CD14-positive monocyte (primary cell): ENCODE measurements around the gene ARFGAP1. TPM values are rescaled to one million over a fixed set of nuclear protein-coding genes. Genes with fewer than 3 reads are reported as not detected.

Source experiments
- DNase-seq, 3 donors: peaks; one replicate each; pipeline ENCODE4 v3.0.0-alpha.2; 2011 to 2022
- H2AFZ ChIP-seq: 2 replicates; pipeline ENCODE4 v1.6.0; 2012; ENCODE audit warnings: mild to moderate bottlenecking, low read depth, low read length, inconsistent platforms; ENCODE audit not compliant: insufficient read depth, poor library complexity, severe bottlenecking
- H3K27ac ChIP-seq, 2 donors: 1 replicate in 1 of 2; 2 replicates in 1 of 2; pipeline ENCODE4 v1.5.1; 2012 to 2013; ENCODE audit warnings: low read length in 2 of 2, control low read depth in 1 of 2, inconsistent platforms in 1 of 2, low read depth in 1 of 2, mild to moderate bottlenecking in 1 of 2
- H3K27me3 ChIP-seq, 2 donors: one replicate each; pipeline versions ENCODE4 v1.6.0 to v1.6.1; 2011 to 2013; ENCODE audit warnings: low read length in 2 of 2; ENCODE audit not compliant: control insufficient read depth in 2 of 2, insufficient read depth in 2 of 2
- H3K36me3 ChIP-seq, 2 donors: replicated peaks in 1 of 2; 1 replicate in 1 of 2; 2 replicates in 1 of 2; pipeline versions ENCODE4 v1.5.1 to v1.6.1; 2012 to 2013; ENCODE audit warnings: low read length in 2 of 2, control low read depth in 1 of 2, inconsistent platforms in 1 of 2, mild to moderate bottlenecking in 1 of 2; ENCODE audit not compliant: insufficient read depth in 2 of 2, control insufficient read depth in 1 of 2
- H3K4me1 ChIP-seq, 2 donors: 1 replicate in 1 of 2; 2 replicates in 1 of 2; pipeline versions ENCODE4 v1.5.1 to v1.6.1; 2012 to 2013; ENCODE audit warnings: low read length in 2 of 2, control low read depth in 1 of 2, inconsistent platforms in 1 of 2, mild to moderate bottlenecking in 1 of 2, moderate library complexity in 1 of 2; ENCODE audit not compliant: insufficient read depth in 2 of 2, control insufficient read depth in 1 of 2
- H3K4me2 ChIP-seq: replicated peaks from 2 replicates; pipeline ENCODE3; 2012; ENCODE audit warnings: low read length, moderate library complexity, mild to moderate bottlenecking; ENCODE audit not compliant: poor library complexity, severe bottlenecking; ENCODE audit errors: extremely low read depth
- H3K4me3 ChIP-seq, 3 experiments: fragments of 200-600 bp in 1 of 3; sonication (generic) in 1 of 3; replicated peaks in 1 of 3; 1 replicate in 2 of 3; 2 replicates in 1 of 3; pipeline ENCODE4 v1.5.1; 2011 to 2013; ENCODE audit warnings: low read length in 3 of 3, mild to moderate bottlenecking in 3 of 3, control low read depth in 2 of 3, low read depth in 2 of 3, inconsistent platforms in 1 of 3, moderate library complexity in 1 of 3
- H3K79me2 ChIP-seq: 2 replicates; pipeline ENCODE4 v1.6.0; 2012; ENCODE audit warnings: mild to moderate bottlenecking, control low read depth, inconsistent platforms, low read length, moderate library complexity; ENCODE audit not compliant: insufficient read depth
- H3K9ac ChIP-seq: 2 replicates; pipeline ENCODE4 v1.6.0; 2017; ENCODE audit warnings: low read length, mild to moderate bottlenecking; ENCODE audit not compliant: insufficient read depth, poor library complexity, severe bottlenecking
- H3K9me3 ChIP-seq, 2 donors: replicated peaks in 1 of 2; 1 replicate in 1 of 2; 2 replicates in 1 of 2; pipeline versions ENCODE4 v1.5.1 to v1.6.1; 2012 to 2013; ENCODE audit warnings: low read length in 2 of 2, control low read depth in 1 of 2; ENCODE audit not compliant: control insufficient read depth in 1 of 2, insufficient read depth in 1 of 2
- H4K20me1 ChIP-seq: 2 replicates; pipeline ENCODE4 v1.6.0; 2012; ENCODE audit warnings: mild to moderate bottlenecking, low read length, control low read depth, moderate library complexity; ENCODE audit not compliant: insufficient read depth
- H3K27ac Mint-ChIP-seq, 7 donors: one replicate each; pipeline ENCODE4 v1.8.0; 2020; ENCODE audit warnings: mild to moderate bottlenecking in 7 of 7, mixed read lengths in 7 of 7, moderate library complexity in 6 of 7, inconsistent platforms in 2 of 7
- H3K27me3 Mint-ChIP-seq, 3 donors: one replicate each; pipeline ENCODE4 v1.8.0; 2021 to 2022; ENCODE audit warnings: low read depth in 3 of 3, mild to moderate bottlenecking in 3 of 3, mixed read lengths in 3 of 3, moderate library complexity in 3 of 3, inconsistent platforms in 1 of 3
- H3K36me3 Mint-ChIP-seq, 2 donors: one replicate each; pipeline ENCODE4 v1.8.0; 2020; ENCODE audit warnings: mixed read lengths in 2 of 2, inconsistent platforms in 1 of 2, mild to moderate bottlenecking in 1 of 2
- H3K4me1 Mint-ChIP-seq: one replicate; pipeline ENCODE4 v1.8.0; 2020; ENCODE audit warnings: mild to moderate bottlenecking, mixed read lengths
- H3K4me3 Mint-ChIP-seq, 2 donors: one replicate each; pipeline ENCODE4 v1.8.0; 2020; ENCODE audit warnings: mild to moderate bottlenecking in 2 of 2, mixed read lengths in 2 of 2, moderate library complexity in 1 of 2
- H3K9me3 Mint-ChIP-seq, 7 donors: one replicate each; pipeline ENCODE4 v1.8.0; 2020 to 2022; ENCODE audit warnings: mixed read lengths in 7 of 7, mild to moderate bottlenecking in 6 of 7, moderate library complexity in 6 of 7, inconsistent platforms in 2 of 7
- CTCF ChIP-seq: fragments of 200-600 bp; IDR thresholded peaks from one replicate; pipeline ENCODE4 v1.8.0; 2022; ENCODE audit warnings: antibody characterized with exemption, mild to moderate bottlenecking
- whole genome bisulfite sequencing: methylation state at CpG from one replicate; pipeline ENCODE4 v1.1.5; 2013; ENCODE audit warnings: missing lambda C conversion rate; ENCODE audit not compliant: insufficient coverage; 5-methylcytosine and 5-hydroxymethylcytosine counted together
- intact Hi-C, 2 donors: fragments of 100-400 bp; cut with micrococcal nuclease; formaldehyde crosslinking; loops; one replicate each; pipeline versions ENCODE4 v1.15.0 to v1.15.1; 2023
- polyA plus RNA-seq, 3 donors: library from polyadenylated mRNA; depleted of rRNA in 1 of 3; unstranded in 2 of 3; stranded (reverse) in 1 of 3; fragments of 300-500 nt in 2 of 3; fragments of >200 nt in 1 of 3; fragmentation: Illumina TruSeq in 2 of 3; gene quantifications; 1 replicate in 2 of 3; 2 replicates in 1 of 3; pipeline ENCODE4 v1.2.3, GENCODE V29; 2012 to 2021

ARFGAP1 gene
- polyA plus RNA-seq, 3 donors, result 11.2 to 99.8 (median 14.1) TPM

- WGBS, result 95% methylated on average over 8 of the region's 17 CpGs
- Histone ChIP-seq H3K27me3 (peaks cover 0 to 3% of the 10 kb centered on the region in 2 donors), H3K4me1 (peaks cover 17 to 19% of the 10 kb centered on the region in 2 donors), H3K9me3 (no peaks in the 10 kb centered on the region), H3K79me2 (peaks cover 48% of the 10 kb centered on the region), H3K27ac (peak overlapping the region in 1 of 2 donors; percentile 53), H3K4me2 (no peak overlapping the region), H3K36me3 (peaks cover 39 to 42% of the 10 kb centered on the region in 2 donors), H3K9ac (no peak overlapping the region), H3K4me3 (no peak overlapping the region), H2AFZ (no peak overlapping the region), H4K20me1 (peaks cover 59% of the 10 kb centered on the region)
- Mint-ChIP-seq H3K4me1 (peaks cover 22% of the 10 kb centered on the region), H3K9me3 (no peaks in the 10 kb centered on the region), H3K27ac (peak overlapping the region in 2 of 7 donors; percentile 31 to 71), H3K36me3 (peaks cover 32 to 44% of the 10 kb centered on the region in 2 donors), H3K4me3 (no peak overlapping the region), H3K27me3 (peaks cover 2 to 14% (median 5%) of the 10 kb centered on the region in 3 donors)
- no peak for TF ChIP-seq CTCF
- intact Hi-C loops, result loop anchor here (5.0 to 10.0 kb wide), 2 partner anchors 52 to 630 kb away; no protein-coding TSS in a partner anchor
- DNase-seq, result no peak
Measured at GRCh38 chr20:63274381-63275228, 2.0 kb downstream of the ARFGAP1 start.

- Mint-ChIP-seq H3K27me3 (peaks cover 2 to 10% (median 5%) of the 10 kb centered on the region in 3 donors), H3K4me1 (peaks cover 22% of the 10 kb centered on the region), H3K4me3 (no peak overlapping the region), H3K36me3 (peaks cover 41 to 56% of the 10 kb centered on the region in 2 donors), H3K9me3 (no peaks in the 10 kb centered on the region), H3K27ac (no peak overlapping the region)
- Histone ChIP-seq H3K9me3 (no peaks in the 10 kb centered on the region), H3K36me3 (peaks cover 48 to 55% of the 10 kb centered on the region in 2 donors), H3K79me2 (peaks cover 48% of the 10 kb centered on the region), H3K4me3 (no peak overlapping the region), H3K9ac (no peak overlapping the region), H3K4me2 (no peak overlapping the region), H3K4me1 (peaks cover 17 to 19% of the 10 kb centered on the region in 2 donors), H4K20me1 (peaks cover 68% of the 10 kb centered on the region), H3K27me3 (peaks cover 0 to 3% of the 10 kb centered on the region in 2 donors), H2AFZ (no peak overlapping the region), H3K27ac (no peak overlapping the region)
- intact Hi-C loops, result loop anchor here in 1 of 2 donors (10.0 kb wide), 1 partner anchor 629 kb away; no protein-coding TSS in a partner anchor
- no peak for TF ChIP-seq CTCF
- 98% methylated on average over 16 of the region's 18 CpGs for WGBS
- DNase-seq, result no peak
Measured at GRCh38 chr20:63275825-63276224, 3.2 kb downstream of the ARFGAP1 start.
